ENCODE measurements around the gene GRIA1.

Gene GRIA1

GRCh38 chr5:153792305-153792704, 301.8 kb downstream of the GRIA1 start:
- no peak overlapping the region for H3K27ac ChIP-seq (ENCODE audit: insufficient read depth, low read length, poor library complexity, severe bottlenecking)
- H3K4me1 ChIP-seq (ENCODE audit: control insufficient read depth, insufficient read depth, low read length, poor library complexity, severe bottlenecking) = no peaks in the 10 kb centered on the region
- H3K9me3 ChIP-seq (ENCODE audit: control insufficient read depth, low read length) = no peaks in the 10 kb centered on the region
- DNase-seq = no peak
- no peak overlapping the region for H3K4me3 ChIP-seq (ENCODE audit: insufficient read depth, low read depth, low read length, poor library complexity, severe bottlenecking)
- H3K36me3 ChIP-seq (ENCODE audit: control insufficient read depth, insufficient read depth, low read length) = no peaks in the 10 kb centered on the region
- no peaks in the 10 kb centered on the region for H3K27me3 ChIP-seq (replicated peaks; ENCODE audit: control insufficient read depth, insufficient read depth, low read length, poor library complexity, severe bottlenecking)

GRCh38 chr5:153793699-153794098, 303.2 kb downstream of the GRIA1 start:
- no peaks in the 10 kb centered on the region for H3K36me3 ChIP-seq (ENCODE audit: control insufficient read depth, insufficient read depth, low read length)
- no peaks in the 10 kb centered on the region for H3K27me3 ChIP-seq (replicated peaks; ENCODE audit: control insufficient read depth, insufficient read depth, low read length, poor library complexity, severe bottlenecking)
- H3K9me3 ChIP-seq (ENCODE audit: control insufficient read depth, low read length) = no peaks in the 10 kb centered on the region
- no peaks in the 10 kb centered on the region for H3K4me1 ChIP-seq (ENCODE audit: control insufficient read depth, insufficient read depth, low read length, poor library complexity, severe bottlenecking)
- DNase-seq = no peak
- H3K27ac ChIP-seq (ENCODE audit: insufficient read depth, low read length, poor library complexity, severe bottlenecking) = no peak overlapping the region
- no peak overlapping the region for H3K4me3 ChIP-seq (ENCODE audit: insufficient read depth, low read depth, low read length, poor library complexity, severe bottlenecking)

- DNase-seq = no peak
Measured at GRCh38 chr5:153794327-153794726, 303.9 kb downstream of the GRIA1 start.

GRCh38 chr5:153796527-153796926, 306.1 kb downstream of the GRIA1 start:
- H3K27ac ChIP-seq (ENCODE audit: insufficient read depth, low read length, poor library complexity, severe bottlenecking) = no peak overlapping the region
- DNase-seq = no peak
- no peaks in the 10 kb centered on the region for H3K27me3 ChIP-seq (replicated peaks; ENCODE audit: control insufficient read depth, insufficient read depth, low read length, poor library complexity, severe bottlenecking)
- no peaks in the 10 kb centered on the region for H3K36me3 ChIP-seq (ENCODE audit: control insufficient read depth, insufficient read depth, low read length)
- H3K4me1 ChIP-seq (ENCODE audit: control insufficient read depth, insufficient read depth, low read length, poor library complexity, severe bottlenecking) = no peaks in the 10 kb centered on the region
- no peaks in the 10 kb centered on the region for H3K9me3 ChIP-seq (ENCODE audit: control insufficient read depth, low read length)
- H3K4me3 ChIP-seq (ENCODE audit: insufficient read depth, low read depth, low read length, poor library complexity, severe bottlenecking) = no peak overlapping the region

More at GRCh38 chr5:153794327-153794726, 303.9 kb downstream of the GRIA1 start:
- Histone ChIP-seq H3K27me3 (replicated peaks; ENCODE audit: control insufficient read depth, insufficient read depth, low read length, poor library complexity, severe bottlenecking) (no peaks in the 10 kb centered on the region), H3K4me3 (ENCODE audit: insufficient read depth, low read depth, low read length, poor library complexity, severe bottlenecking) (no peak overlapping the region), H3K9me3 (ENCODE audit: control insufficient read depth, low read length) (no peaks in the 10 kb centered on the region), H3K27ac (ENCODE audit: insufficient read depth, low read length, poor library complexity, severe bottlenecking) (no peak overlapping the region), H3K4me1 (ENCODE audit: control insufficient read depth, insufficient read depth, low read length, poor library complexity, severe bottlenecking) (no peaks in the 10 kb centered on the region), H3K36me3 (ENCODE audit: control insufficient read depth, insufficient read depth, low read length) (no peaks in the 10 kb centered on the region)

- no peaks in the 10 kb centered on the region for H3K9me3 ChIP-seq (ENCODE audit: control insufficient read depth, low read length)
- no peak overlapping the region for H3K27ac ChIP-seq (ENCODE audit: insufficient read depth, low read length, poor library complexity, severe bottlenecking)
- no peaks in the 10 kb centered on the region for H3K27me3 ChIP-seq (replicated peaks; ENCODE audit: control insufficient read depth, insufficient read depth, low read length, poor library complexity, severe bottlenecking)
- H3K4me1 ChIP-seq (ENCODE audit: control insufficient read depth, insufficient read depth, low read length, poor library complexity, severe bottlenecking) = no peaks in the 10 kb centered on the region
- H3K36me3 ChIP-seq (ENCODE audit: control insufficient read depth, insufficient read depth, low read length) = no peaks in the 10 kb centered on the region
- no peak overlapping the region for H3K4me3 ChIP-seq (ENCODE audit: insufficient read depth, low read depth, low read length, poor library complexity, severe bottlenecking)
- no peak for DNase-seq
Measured at GRCh38 chr5:153797484-153797883, 307.0 kb downstream of the GRIA1 start.

GRCh38 chr5:153798830-153799229, 308.4 kb downstream of the GRIA1 start:
- H3K4me3 ChIP-seq (ENCODE audit: insufficient read depth, low read depth, low read length, poor library complexity, severe bottlenecking) = no peak overlapping the region
- no peak overlapping the region for H3K27ac ChIP-seq (ENCODE audit: insufficient read depth, low read length, poor library complexity, severe bottlenecking)
- no peaks in the 10 kb centered on the region for H3K9me3 ChIP-seq (ENCODE audit: control insufficient read depth, low read length)
- no peak for DNase-seq
- no peaks in the 10 kb centered on the region for H3K27me3 ChIP-seq (replicated peaks; ENCODE audit: control insufficient read depth, insufficient read depth, low read length, poor library complexity, severe bottlenecking)
- H3K36me3 ChIP-seq (ENCODE audit: control insufficient read depth, insufficient read depth, low read length) = no peaks in the 10 kb centered on the region
- no peaks in the 10 kb centered on the region for H3K4me1 ChIP-seq (ENCODE audit: control insufficient read depth, insufficient read depth, low read length, poor library complexity, severe bottlenecking)

- Histone ChIP-seq H3K4me1 (ENCODE audit: control insufficient read depth, insufficient read depth, low read length, poor library complexity, severe bottlenecking) (no peaks in the 10 kb centered on the region), H3K4me3 (ENCODE audit: insufficient read depth, low read depth, low read length, poor library complexity, severe bottlenecking) (no peak overlapping the region), H3K27me3 (replicated peaks; ENCODE audit: control insufficient read depth, insufficient read depth, low read length, poor library complexity, severe bottlenecking) (no peaks in the 10 kb centered on the region), H3K9me3 (ENCODE audit: control insufficient read depth, low read length) (no peaks in the 10 kb centered on the region), H3K36me3 (ENCODE audit: control insufficient read depth, insufficient read depth, low read length) (no peaks in the 10 kb centered on the region), H3K27ac (ENCODE audit: insufficient read depth, low read length, poor library complexity, severe bottlenecking) (no peak overlapping the region)
- no peak for DNase-seq
Measured at GRCh38 chr5:153799466-153799865, 309.0 kb downstream of the GRIA1 start.

- Histone ChIP-seq H3K36me3 (ENCODE audit: control insufficient read depth, insufficient read depth, low read length) (no peaks in the 10 kb centered on the region), H3K27me3 (replicated peaks; ENCODE audit: control insufficient read depth, insufficient read depth, low read length, poor library complexity, severe bottlenecking) (no peaks in the 10 kb centered on the region), H3K4me3 (ENCODE audit: insufficient read depth, low read depth, low read length, poor library complexity, severe bottlenecking) (no peak overlapping the region), H3K27ac (ENCODE audit: insufficient read depth, low read length, poor library complexity, severe bottlenecking) (no peak overlapping the region), H3K4me1 (ENCODE audit: control insufficient read depth, insufficient read depth, low read length, poor library complexity, severe bottlenecking) (no peaks in the 10 kb centered on the region), H3K9me3 (ENCODE audit: control insufficient read depth, low read length) (no peaks in the 10 kb centered on the region)
- no peak for DNase-seq
Measured at GRCh38 chr5:153802050-153802821, 311.8 kb downstream of the GRIA1 start.

- H3K9me3 ChIP-seq (ENCODE audit: control insufficient read depth, low read length) = no peaks in the 10 kb centered on the region
- no peak for DNase-seq
- H3K27me3 ChIP-seq (replicated peaks; ENCODE audit: control insufficient read depth, insufficient read depth, low read length, poor library complexity, severe bottlenecking) = no peaks in the 10 kb centered on the region
- no peak overlapping the region for H3K27ac ChIP-seq (ENCODE audit: insufficient read depth, low read length, poor library complexity, severe bottlenecking)
- H3K4me3 ChIP-seq (ENCODE audit: insufficient read depth, low read depth, low read length, poor library complexity, severe bottlenecking) = no peak overlapping the region
- H3K36me3 ChIP-seq (ENCODE audit: control insufficient read depth, insufficient read depth, low read length) = no peaks in the 10 kb centered on the region
- no peaks in the 10 kb centered on the region for H3K4me1 ChIP-seq (ENCODE audit: control insufficient read depth, insufficient read depth, low read length, poor library complexity, severe bottlenecking)
Measured at GRCh38 chr5:153807801-153808200, 317.3 kb downstream of the GRIA1 start.

- H3K27me3 ChIP-seq (replicated peaks; ENCODE audit: control insufficient read depth, insufficient read depth, low read length, poor library complexity, severe bottlenecking) = no peaks in the 10 kb centered on the region
- no peaks in the 10 kb centered on the region for H3K4me1 ChIP-seq (ENCODE audit: control insufficient read depth, insufficient read depth, low read length, poor library complexity, severe bottlenecking)
- no peaks in the 10 kb centered on the region for H3K9me3 ChIP-seq (ENCODE audit: control insufficient read depth, low read length)
- H3K27ac ChIP-seq (ENCODE audit: insufficient read depth, low read length, poor library complexity, severe bottlenecking) = no peak overlapping the region
- no peak for DNase-seq
- no peak overlapping the region for H3K4me3 ChIP-seq (ENCODE audit: insufficient read depth, low read depth, low read length, poor library complexity, severe bottlenecking)
- no peaks in the 10 kb centered on the region for H3K36me3 ChIP-seq (ENCODE audit: control insufficient read depth, insufficient read depth, low read length)
Measured at GRCh38 chr5:153809166-153809565, 318.7 kb downstream of the GRIA1 start.
